Gastroesophageal sphincter (tissue), 4 donors: ENCODE results near the gene TNS1. TPM values are rescaled to one million over a fixed set of nuclear protein-coding genes. Genes with fewer than 3 reads are reported as not detected.

Source experiments
- ATAC-seq: fragments of 150-250 bp; one replicate; pipeline ENCODE4 v1.9.1; 2016; ENCODE audit warnings: mild to moderate bottlenecking, moderate library complexity
- H3K27ac ChIP-seq, 4 donors: fragments of 200-600 bp; sonication (generic) in 3 of 4; 1 replicate in 3 of 4; 2 replicates in 1 of 4; pipeline ENCODE4 v1.5.1; 2016 to 2019
- H3K27me3 ChIP-seq: fragments of 200-600 bp; sonication (generic); one replicate; pipeline ENCODE4 v1.5.1; 2019
- H3K36me3 ChIP-seq, 2 donors: fragments of 200-600 bp; sonication (generic); one replicate each; pipeline ENCODE4 v1.5.1; 2019; ENCODE audit warnings: control low read depth in 1 of 2
- H3K4me1 ChIP-seq, 3 donors: fragments of 200-600 bp; sonication (generic); 1 replicate in 2 of 3; 2 replicates in 1 of 3; pipeline ENCODE4 v1.5.1; 2016 to 2019; ENCODE audit warnings: control low read depth in 2 of 3
- H3K4me3 ChIP-seq, 2 donors: fragments of 200-600 bp; sonication (generic); one replicate each; pipeline ENCODE4 v1.5.1; 2019; ENCODE audit warnings: mild to moderate bottlenecking in 1 of 2, moderate library complexity in 1 of 2
- H3K9me3 ChIP-seq, 3 donors: fragments of 200-600 bp; sonication (generic); one replicate each; pipeline ENCODE4 v1.5.1; 2017 to 2019; ENCODE audit warnings: control low read depth in 2 of 3
- EP300 ChIP-seq: sonication (generic); formaldehyde crosslinking; IDR thresholded peaks from one replicate; pipeline ENCODE4 v1.6.1; 2017; ENCODE audit warnings: antibody characterized with exemption, mild to moderate bottlenecking
- POLR2A ChIP-seq, 2 donors: fragments of 450-650 bp; IDR thresholded peaks; one replicate each; pipeline ENCODE4 v1.6.1; 2017; ENCODE audit warnings: antibody characterized with exemption in 2 of 2, mild to moderate bottlenecking in 2 of 2, moderate library complexity in 1 of 2
- POLR2AphosphoS5 ChIP-seq: sonication (generic); formaldehyde crosslinking; IDR thresholded peaks from one replicate; pipeline ENCODE4 v1.6.1; 2017; ENCODE audit warnings: antibody characterized with exemption
- WGBS, 2 donors: methylation state at CpG; one replicate each; pipeline ENCODE4 v1.1.5; 2018; ENCODE audit warnings: low coverage in 1 of 2; 5-methylcytosine and 5-hydroxymethylcytosine counted together
- total RNA-seq, 4 donors: library from RNA; depleted of rRNA; stranded (reverse); fragments of >200 nt; gene quantifications; one replicate each; pipeline ENCODE4 v1.1.0, GENCODE V29; 2016
- TF ChIP-seq, protein P1 (sequence below), 4 experiments: fragments of 200-600 bp in 2 of 4; fragments of 450-650 bp in 2 of 4; sonication (generic) in 1 of 4; IDR thresholded peaks; one replicate each; pipeline ENCODE4 v1.5.1; 2017 to 2019; ENCODE audit warnings: antibody characterized with exemption in 4 of 4, mild to moderate bottlenecking in 2 of 4, moderate library complexity in 2 of 4

TNS1 gene
- total RNA-seq, 4 donors from 2014 or later: 825 to 2,193 (median 1,462) TPM

DNA sequence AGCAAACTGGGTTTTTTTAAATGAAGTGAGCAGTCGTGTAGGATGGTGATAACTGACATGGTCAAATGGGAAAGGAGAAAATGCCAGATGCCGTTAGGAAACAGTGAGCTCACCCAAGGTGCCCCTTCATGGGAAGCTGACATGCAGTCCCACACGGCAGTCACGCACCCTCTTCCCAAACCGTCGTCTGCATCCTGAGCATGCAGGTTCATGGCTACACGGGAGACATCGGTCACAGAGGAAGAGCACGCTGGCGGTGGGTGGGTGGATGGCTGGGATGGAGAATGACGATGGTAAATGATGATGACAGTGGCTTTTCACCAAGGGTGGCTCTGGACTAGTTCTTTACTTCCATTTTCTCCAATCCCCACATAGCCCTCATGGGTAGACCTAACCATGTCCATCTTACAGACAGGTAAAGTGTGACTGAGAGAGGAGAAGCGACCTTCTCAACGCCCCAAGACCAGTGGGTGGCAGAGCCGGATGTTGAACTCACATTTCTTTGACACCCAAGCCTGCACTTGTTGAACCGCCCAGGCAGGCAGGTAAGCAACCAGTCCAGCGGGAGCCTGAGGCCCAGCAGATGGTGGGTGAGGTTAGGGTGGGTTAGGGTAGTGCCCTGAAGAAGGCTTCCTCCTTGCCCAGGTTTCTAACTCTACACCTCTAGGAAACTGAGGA lies 44.5 kb downstream of the TNS1 start:
- Histone ChIP-seq H3K27ac (peak overlapping the region; percentile 26 to 97 (median 86)), H3K36me3 (no peaks in the 10 kb centered on the region), H3K4me3 (no peak overlapping the region), H3K4me1 (peaks cover 9 to 100% (median 47%) of the 10 kb centered on the region in 3 donors), H3K9me3 (no peaks in the 10 kb centered on the region), H3K27me3 (no peaks in the 10 kb centered on the region)
- WGBS, 2 donors: 72 to 74% methylated on average over 10 to 14 of the region's 16 CpGs
- no peak for TF ChIP-seq POLR2A (IDR thresholded peaks at IDR 0.05)
- no peak for TF ChIP-seq POLR2AphosphoS5
- TF ChIP-seq, protein P1, sequence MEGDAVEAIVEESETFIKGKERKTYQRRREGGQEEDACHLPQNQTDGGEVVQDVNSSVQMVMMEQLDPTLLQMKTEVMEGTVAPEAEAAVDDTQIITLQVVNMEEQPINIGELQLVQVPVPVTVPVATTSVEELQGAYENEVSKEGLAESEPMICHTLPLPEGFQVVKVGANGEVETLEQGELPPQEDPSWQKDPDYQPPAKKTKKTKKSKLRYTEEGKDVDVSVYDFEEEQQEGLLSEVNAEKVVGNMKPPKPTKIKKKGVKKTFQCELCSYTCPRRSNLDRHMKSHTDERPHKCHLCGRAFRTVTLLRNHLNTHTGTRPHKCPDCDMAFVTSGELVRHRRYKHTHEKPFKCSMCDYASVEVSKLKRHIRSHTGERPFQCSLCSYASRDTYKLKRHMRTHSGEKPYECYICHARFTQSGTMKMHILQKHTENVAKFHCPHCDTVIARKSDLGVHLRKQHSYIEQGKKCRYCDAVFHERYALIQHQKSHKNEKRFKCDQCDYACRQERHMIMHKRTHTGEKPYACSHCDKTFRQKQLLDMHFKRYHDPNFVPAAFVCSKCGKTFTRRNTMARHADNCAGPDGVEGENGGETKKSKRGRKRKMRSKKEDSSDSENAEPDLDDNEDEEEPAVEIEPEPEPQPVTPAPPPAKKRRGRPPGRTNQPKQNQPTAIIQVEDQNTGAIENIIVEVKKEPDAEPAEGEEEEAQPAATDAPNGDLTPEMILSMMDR (IDR thresholded peaks at IDR 0.05): no peak
- ATAC-seq: no peak

DNA sequence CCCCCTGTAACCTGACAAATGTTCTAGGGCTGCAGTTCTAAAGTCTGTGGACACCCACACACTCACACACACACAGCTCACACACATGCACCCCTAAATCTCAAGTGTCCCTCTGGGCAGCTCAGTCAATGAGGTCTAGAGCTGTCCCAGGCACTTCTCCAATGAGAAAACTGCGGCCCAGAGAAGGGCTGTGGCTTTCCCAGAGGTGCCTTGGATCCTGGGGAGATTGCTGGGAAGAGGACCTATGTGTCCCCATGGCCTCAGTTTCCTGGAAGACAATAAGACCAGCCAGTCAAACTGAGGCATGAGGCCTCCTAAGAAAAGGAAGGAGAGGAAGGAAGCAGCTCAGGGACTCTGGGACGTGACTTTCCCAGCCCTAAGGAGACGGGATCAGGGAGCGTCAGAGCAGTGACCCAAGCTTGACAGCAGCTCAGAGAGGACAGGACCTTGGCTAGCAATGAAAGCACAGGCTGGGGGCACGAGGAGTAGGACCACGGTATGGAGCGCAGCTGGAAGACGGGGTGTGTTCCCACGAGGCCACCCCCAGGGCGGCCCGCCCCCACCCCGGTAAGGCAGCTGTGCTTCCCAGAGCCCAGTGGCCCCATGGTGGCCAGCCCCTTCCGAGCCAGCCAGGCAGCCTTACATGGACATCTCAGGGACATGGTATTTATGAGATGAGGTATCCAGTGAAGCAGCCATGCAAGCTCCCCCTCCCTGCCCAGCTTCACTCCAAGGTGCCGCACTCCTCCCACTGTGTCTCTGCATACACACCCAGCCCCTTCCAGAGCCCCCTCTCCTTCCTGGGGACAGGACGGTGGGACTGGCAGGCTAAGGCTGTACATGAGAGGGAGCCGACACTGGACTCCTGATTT lies 46.0 kb downstream of the TNS1 start:
- H3K4me1 ChIP-seq: peaks cover 9 to 100% (median 59%) of the 10 kb centered on the region in 3 donors
- TF ChIP-seq EP300 (no peak), POLR2A (IDR thresholded peaks at IDR 0.05) (peak in 1 of 2 donors; percentile 28), POLR2AphosphoS5 (peak; percentile 66)
- ATAC-seq: peak; percentile 58

DNA sequence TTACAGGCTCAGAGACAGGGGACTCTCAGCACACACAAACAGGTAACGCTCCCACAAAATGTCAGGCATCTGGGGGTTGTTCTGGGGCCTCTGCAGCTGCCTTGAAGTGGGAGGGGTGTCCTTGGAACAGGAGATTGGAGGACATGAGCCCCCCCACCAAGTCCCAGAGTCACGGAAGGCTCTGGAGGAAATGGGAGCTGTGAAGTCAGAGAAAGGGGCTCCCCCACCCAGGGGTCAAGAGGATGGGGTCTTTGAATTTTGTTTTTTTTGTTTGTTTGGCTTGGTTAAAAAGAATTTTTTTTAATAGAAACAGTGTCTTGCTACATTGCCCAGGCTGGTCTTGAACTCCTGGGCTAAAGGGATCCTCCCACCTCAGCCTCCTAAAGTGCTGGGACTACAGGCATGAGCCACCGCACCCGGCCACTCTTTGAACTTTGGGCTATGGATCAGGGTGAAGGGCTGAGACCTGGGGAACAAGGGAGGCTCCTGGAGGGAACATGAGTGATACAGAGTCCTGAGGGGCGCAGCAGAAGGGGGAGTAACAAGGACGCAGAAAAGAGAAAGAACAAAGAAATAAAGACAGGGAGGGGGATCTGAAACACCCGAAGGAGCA lies 46.8 kb downstream of the TNS1 start:
- H3K27ac ChIP-seq: peak overlapping the region; percentile 79 to 97 (median 92)
- no peaks in the 10 kb centered on the region for H3K27me3 ChIP-seq
- TF ChIP-seq POLR2AphosphoS5: no peak
- TF ChIP-seq, protein P1 (IDR thresholded peaks at IDR 0.05): no peak
- TF ChIP-seq POLR2A (IDR thresholded peaks at IDR 0.05): no peak
- no peak for TF ChIP-seq EP300
- H3K36me3 ChIP-seq: no peaks in the 10 kb centered on the region
- 76 to 87% methylated on average over 4 to 5 of the region's 7 CpGs for WGBS, 2 donors
- no peak overlapping the region for H3K4me3 ChIP-seq
- H3K4me1 ChIP-seq: peaks cover 9 to 100% (median 65%) of the 10 kb centered on the region in 3 donors
- ATAC-seq: no peak
- H3K9me3 ChIP-seq: no peaks in the 10 kb centered on the region

More for the DNA sequence above, 46.0 kb downstream of the TNS1 start:
- WGBS, 2 donors: 35% methylated on average over 2 of the region's 16 CpGs; no CpG with 5 or more reads in 1 of the 2 donors
- Histone ChIP-seq H3K9me3 (no peaks in the 10 kb centered on the region), H3K27ac (peak overlapping the region; percentile 79 to 97 (median 92)), H3K4me3 (no peak overlapping the region), H3K36me3 (no peaks in the 10 kb centered on the region), H3K27me3 (no peaks in the 10 kb centered on the region)

DNA sequence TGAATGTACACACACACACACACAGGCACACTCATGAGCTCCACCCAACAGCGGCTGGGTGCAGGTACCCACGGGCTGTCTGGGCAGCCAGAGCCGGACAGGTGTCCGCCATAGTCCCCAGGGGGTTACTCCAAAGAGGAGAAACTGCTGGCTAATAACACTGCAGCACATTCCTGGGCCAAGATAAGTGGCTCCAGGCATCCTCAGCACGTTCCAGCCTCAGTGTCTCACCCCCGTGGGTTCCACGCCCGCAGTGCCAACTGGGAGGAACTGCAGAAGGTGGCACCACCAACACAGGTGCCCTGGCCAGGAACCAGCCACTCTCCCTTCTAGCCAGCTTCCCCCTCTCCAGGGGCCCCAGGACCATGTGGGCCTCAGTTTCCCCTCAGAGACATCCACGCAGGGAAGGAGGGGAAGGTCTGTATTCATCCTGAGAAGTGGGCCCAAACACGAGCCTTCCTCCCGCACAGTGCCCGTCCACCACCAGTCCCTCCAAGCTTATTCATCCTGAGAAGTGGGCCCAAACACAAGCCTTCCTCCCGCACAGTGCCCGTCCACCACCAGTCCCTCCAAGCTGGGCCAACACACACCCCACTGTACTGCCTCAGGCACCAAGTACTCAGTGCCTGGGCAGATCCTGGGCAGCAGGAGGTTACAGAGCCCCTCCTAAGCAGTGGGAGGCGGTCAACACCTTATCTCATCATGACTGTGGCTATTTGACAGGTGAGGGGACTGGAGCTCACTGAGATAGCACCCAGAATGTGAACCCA lies 47.6 kb downstream of the TNS1 start:
- ATAC-seq: no peak
- H3K4me3 ChIP-seq: no peak overlapping the region
- H3K9me3 ChIP-seq: no peaks in the 10 kb centered on the region
- H3K4me1 ChIP-seq: peaks cover 9 to 100% (median 67%) of the 10 kb centered on the region in 3 donors
- no peaks in the 10 kb centered on the region for H3K36me3 ChIP-seq
- H3K27me3 ChIP-seq: no peaks in the 10 kb centered on the region
- H3K27ac ChIP-seq: peak overlapping the region; percentile 79 to 97 (median 92)
- TF ChIP-seq, protein P1 (IDR thresholded peaks at IDR 0.05): no peak
- TF ChIP-seq EP300 (no peak), POLR2AphosphoS5 (no peak), POLR2A (IDR thresholded peaks at IDR 0.05) (no peak)
- 80 to 91% methylated on average over 3 to 6 of the region's 15 CpGs for WGBS, 2 donors
